HL-60/S4 (cell line): ENCODE data around the gene CFLAR.
"Not testable (repeated sequence)": the region's sequence is repeated elsewhere in the genome, so short reads cannot be mapped to it uniquely, and the experiment has no call there.

Source experiments
- in situ Hi-C: fragments of 300-500 bp; cut with MboI; formaldehyde crosslinking; loops from 2 replicates; pipeline ENCODE4 v1.14.3; 2022; ENCODE audit warnings: low sequenced_read_pairs

CFLAR gene

GRCh38 chr2:201118121-201118960 lies 2.4 kb downstream of the CFLAR start:
- in situ Hi-C loops = no loop called here

GRCh38 chr2:201118961-201119854 lies 3.2 kb downstream of the CFLAR start:
- in situ Hi-C loops = no loop called here

GRCh38 chr2:201122276-201122675 lies 6.3 kb downstream of the CFLAR start:
- in situ Hi-C loops = no loop called here

GRCh38 chr2:201126308-201127151 lies 10.6 kb downstream of the CFLAR start:
- in situ Hi-C loops = no loop called here

GRCh38 chr2:201127152-201127511 lies 11.2 kb downstream of the CFLAR start:
- in situ Hi-C loops = no loop called here

- in situ Hi-C loops = no loop called here
Measured at GRCh38 chr2:201127570-201127969, 11.6 kb downstream of the CFLAR start.

GRCh38 chr2:201128033-201128432 lies 12.1 kb downstream of the CFLAR start:
- in situ Hi-C loops = no loop called here

GRCh38 chr2:201128933-201129505 lies 13.1 kb downstream of the CFLAR start:
- in situ Hi-C loops = no loop called here

- in situ Hi-C loops = no loop called here
Measured at GRCh38 chr2:201130524-201131186, 14.7 kb downstream of the CFLAR start.

- in situ Hi-C loops = no loop called here
Measured at GRCh38 chr2:201132518-201132917, 16.6 kb downstream of the CFLAR start.

GRCh38 chr2:201135386-201135785 lies 19.4 kb downstream of the CFLAR start:
- in situ Hi-C loops = no loop called here

- in situ Hi-C loops = no loop called here
Measured at GRCh38 chr2:201136889-201137321, 20.9 kb downstream of the CFLAR start.

- in situ Hi-C loops = no loop called here
Measured at GRCh38 chr2:201137505-201138400, 21.8 kb downstream of the CFLAR start.

- in situ Hi-C loops = no loop called here
Measured at GRCh38 chr2:201138401-201138970, 22.5 kb downstream of the CFLAR start.

GRCh38 chr2:201138986-201139781 lies 23.2 kb downstream of the CFLAR start:
- in situ Hi-C loops = not testable (repeated sequence)

- in situ Hi-C loops = no loop called here
Measured at GRCh38 chr2:201139836-201140604, 24.1 kb downstream of the CFLAR start.
